Measurements from ENCODE around the gene ZNF878. TPM values are rescaled to one million over a fixed set of nuclear protein-coding genes. Genes with fewer than 3 reads are reported as not detected.

The ZNF878 gene
- total RNA-seq, 1 experiment from 2014 or later = 0.66 TPM

GRCh38 chr19:12042893-12043292 is 9.9 kb downstream of the ZNF878 start:
- no TSS peak for BruUV-seq (replicated peaks)
- Mint-ChIP-seq H3K27ac (ENCODE audit: unreplicated experiment) (no peak overlapping the region), H3K36me3 (ENCODE audit: insufficient read depth, unreplicated experiment) (no peaks in the 10 kb centered on the region)

GRCh38 chr19:12035220-12036172 is 17.3 kb downstream of the ZNF878 start, which contains the start of gene ZNF433:
Gene ZNF433 (minus strand): TSS chr19:12035679. CDS start chr19:12035539, 140 bp downstream.
- peak within 1 kb of the TSS; percentile 76 for H3K4me3 Mint-ChIP-seq (ENCODE audit: low read depth, unreplicated experiment)
- CTCF ChIA-PET = interaction anchor here (0.6 to 1.5 kb wide), 4 partner anchors 17 to 466 kb away, joined by 3 to 4 read pairs (median 4); partner anchors contain the start of gene ZNF878
- peaks cover 9% of the 10 kb centered on the region for H3K36me3 Mint-ChIP-seq (ENCODE audit: insufficient read depth, unreplicated experiment)
- no TSS peak for BruUV-seq (replicated peaks)
- DNase-seq = peak; percentile 94
- intact Hi-C loops (cut with micrococcal nuclease; ENCODE audit: unreplicated experiment) = no loop called here
- H3K9me3 Mint-ChIP-seq (ENCODE audit: low read depth, unreplicated experiment) = no peaks in the 10 kb centered on the region
- H3K4me1 Mint-ChIP-seq (ENCODE audit: low read depth, unreplicated experiment) = no peaks in the 10 kb centered on the region
- no peak within 1 kb of the TSS for H3K27ac Mint-ChIP-seq (ENCODE audit: unreplicated experiment)
- no peaks in the 10 kb centered on the region for H3K27me3 Mint-ChIP-seq (ENCODE audit: unreplicated experiment)
- no peak for TF ChIP-seq CTCF (IDR thresholded peaks at IDR 0.05; ENCODE audit: unreplicated experiment)

More at GRCh38 chr19:12042893-12043292, 9.9 kb downstream of the ZNF878 start:
- Mint-ChIP-seq H3K9me3 (ENCODE audit: low read depth, unreplicated experiment) (peaks cover 3% of the 10 kb centered on the region), H3K27me3 (ENCODE audit: unreplicated experiment) (no peaks in the 10 kb centered on the region), H3K4me3 (ENCODE audit: low read depth, unreplicated experiment) (no peak overlapping the region), H3K4me1 (ENCODE audit: low read depth, unreplicated experiment) (no peaks in the 10 kb centered on the region)
- CTCF ChIA-PET = interaction anchor here (0.5 kb wide), 1 partner anchor 40 kb away, joined by 5 read pairs; no protein-coding TSS in a partner anchor
- no peak for DNase-seq
- intact Hi-C loops (cut with micrococcal nuclease; ENCODE audit: unreplicated experiment) = no loop called here
- TF ChIP-seq CTCF (IDR thresholded peaks at IDR 0.05; ENCODE audit: unreplicated experiment) = no peak

- Mint-ChIP-seq H3K4me3 (ENCODE audit: low read depth, unreplicated experiment) (peak overlapping the region; percentile 76), H3K36me3 (ENCODE audit: insufficient read depth, unreplicated experiment) (peaks cover 9% of the 10 kb centered on the region), H3K27ac (ENCODE audit: unreplicated experiment) (no peak overlapping the region), H3K9me3 (ENCODE audit: low read depth, unreplicated experiment) (no peaks in the 10 kb centered on the region), H3K27me3 (ENCODE audit: unreplicated experiment) (no peaks in the 10 kb centered on the region), H3K4me1 (ENCODE audit: low read depth, unreplicated experiment) (no peaks in the 10 kb centered on the region)
- no peak for DNase-seq
- intact Hi-C loops (cut with micrococcal nuclease; ENCODE audit: unreplicated experiment) = no loop called here
- BruUV-seq (replicated peaks) = TSS peak; percentile 78
- TF ChIP-seq CTCF (IDR thresholded peaks at IDR 0.05; ENCODE audit: unreplicated experiment) = no peak
- CTCF ChIA-PET = interaction anchor here (0.6 to 1.5 kb wide), 4 partner anchors 18 to 467 kb away, joined by 3 to 4 read pairs (median 4); partner anchors contain the start of gene ZNF878
Measured at GRCh38 chr19:12034620-12035019, 18.1 kb downstream of the ZNF878 start.

- intact Hi-C loops (cut with micrococcal nuclease; ENCODE audit: unreplicated experiment) = no loop called here
- H3K4me1 Mint-ChIP-seq (ENCODE audit: low read depth, unreplicated experiment) = no peaks in the 10 kb centered on the region
- no peak overlapping the region for H3K27ac Mint-ChIP-seq (ENCODE audit: unreplicated experiment)
- BruUV-seq (replicated peaks) = no TSS peak
- H3K4me3 Mint-ChIP-seq (ENCODE audit: low read depth, unreplicated experiment) = peak overlapping the region; percentile 76
- TF ChIP-seq CTCF (IDR thresholded peaks at IDR 0.05; ENCODE audit: unreplicated experiment) = no peak
- H3K36me3 Mint-ChIP-seq (ENCODE audit: insufficient read depth, unreplicated experiment) = peaks cover 9% of the 10 kb centered on the region
- no peak for DNase-seq
- no peaks in the 10 kb centered on the region for H3K9me3 Mint-ChIP-seq (ENCODE audit: low read depth, unreplicated experiment)
- CTCF ChIA-PET = no interaction called here
- no peaks in the 10 kb centered on the region for H3K27me3 Mint-ChIP-seq (ENCODE audit: unreplicated experiment)
Measured at GRCh38 chr19:12034198-12034597, 18.6 kb downstream of the ZNF878 start.
